Endodermal cell (in vitro differentiated cells): ENCODE measurements around the gene CTRB2. TPM values are rescaled to one million over a fixed set of nuclear protein-coding genes. Genes with fewer than 3 reads are reported as not detected.
A peak's percentile ranks its signal among the peaks of the same experiment; 100 is the strongest.

Experiments
- DNase-seq: peaks from one replicate; pipeline ENCODE4 v3.0.0-alpha.2; 2017
- H3K27ac ChIP-seq: 2 replicates; pipeline ENCODE4 v1.5.1; 2013; ENCODE audit warnings: mild to moderate bottlenecking, low read depth, low read length, moderate library complexity
- H3K27me3 ChIP-seq: 2 replicates; pipeline ENCODE4 v1.6.1; 2013; ENCODE audit warnings: mild to moderate bottlenecking, low read length, moderate library complexity; ENCODE audit not compliant: insufficient read depth, control insufficient read depth, poor library complexity, severe bottlenecking
- H3K36me3 ChIP-seq: 2 replicates; pipeline ENCODE4 v1.7.0; 2013; ENCODE audit warnings: mild to moderate bottlenecking, low read length, moderate library complexity; ENCODE audit not compliant: control insufficient read depth, insufficient read depth
- H3K4me1 ChIP-seq: one replicate; pipeline ENCODE4 v1.7.0; 2013; ENCODE audit warnings: low read length; ENCODE audit not compliant: control insufficient read depth, insufficient read depth
- H3K4me3 ChIP-seq: 2 replicates; pipeline ENCODE4 v1.5.1; 2013; ENCODE audit warnings: mild to moderate bottlenecking, low read length, moderate library complexity
- H3K9ac ChIP-seq: 2 replicates; pipeline ENCODE4 v1.6.1; 2013; ENCODE audit warnings: mild to moderate bottlenecking, low read length, moderate library complexity; ENCODE audit not compliant: poor library complexity, severe bottlenecking; ENCODE audit errors: extremely low read depth
- H3K9me3 ChIP-seq: 2 replicates; pipeline ENCODE4 v1.6.1; 2013; ENCODE audit warnings: mild to moderate bottlenecking, low read length, moderate library complexity; ENCODE audit not compliant: control insufficient read depth
- H3K27ac Mint-ChIP-seq: 2 replicates; pipeline ENCODE4 v1.8.0; 2020; ENCODE audit warnings: mixed read lengths
- H3K27me3 Mint-ChIP-seq: 2 replicates; pipeline ENCODE4 v1.8.0; 2021; ENCODE audit warnings: mild to moderate bottlenecking, mixed read lengths; ENCODE audit not compliant: insufficient read depth
- H3K36me3 Mint-ChIP-seq: 2 replicates; pipeline ENCODE4 v1.8.0; 2020; ENCODE audit warnings: low read depth, mixed read lengths
- H3K4me1 Mint-ChIP-seq: 2 replicates; pipeline ENCODE4 v1.8.0; 2020; ENCODE audit warnings: mixed read lengths
- H3K4me3 Mint-ChIP-seq: 2 replicates; pipeline ENCODE4 v1.8.0; 2020; ENCODE audit warnings: mild to moderate bottlenecking, moderate library complexity, mixed read lengths
- H3K9me3 Mint-ChIP-seq: 2 replicates; pipeline ENCODE4 v1.8.0; 2020; ENCODE audit warnings: mild to moderate bottlenecking, mixed read lengths
- CTCF ChIP-seq: fragments of 200-600 bp; sonication (generic); conservative IDR thresholded peaks from 2 replicates; pipeline ENCODE4 v1.5.0; 2021; ENCODE audit warnings: antibody characterized with exemption, mild to moderate bottlenecking
- WGBS, 2 experiments: methylation state at CpG; one replicate each; pipeline versions ENCODE4 v1.1.5 to v1.1.7; 2013; ENCODE audit warnings: missing lambda C conversion rate in 2 of 2, mixed read lengths in 1 of 2; ENCODE audit not compliant: insufficient coverage in 1 of 2, insufficient read length in 1 of 2; 5-methylcytosine and 5-hydroxymethylcytosine counted together
- total RNA-seq, 2 donors: library from RNA; stranded (reverse); fragmentation: NEBNext Ultra II Directional in 1 of 2; extraction: Animal tissue kit (Norgen Biotek cat#: 25700) in 1 of 2; gene quantifications; 2 replicates in 1 of 2; 3 replicates in 1 of 2; pipeline ENCODE4 v1.2.1, GENCODE V29; 2021

CTRB2 gene
- total RNA-seq, 2 donors from 2014 or later = not detected

- 94% methylated on average over 9 to 16 of the region's 16 CpGs for WGBS, 2 experiments
- peak overlapping the region; percentile 91 for H3K27ac Mint-ChIP-seq
Observed at GRCh38 chr16:75238853-75239541, 32.0 kb upstream of the CTRB2 start.

GRCh38 chr16:75238132-75238852 lies 31.3 kb upstream of the CTRB2 start:
- no peaks in the 10 kb centered on the region for H3K27me3 Mint-ChIP-seq
- H3K36me3 ChIP-seq = peaks cover 17% of the 10 kb centered on the region
- H3K4me3 ChIP-seq = no peak overlapping the region
- H3K9me3 ChIP-seq = no peaks in the 10 kb centered on the region
- H3K9ac ChIP-seq = no peak overlapping the region
- H3K27me3 ChIP-seq = no peaks in the 10 kb centered on the region
- H3K4me1 ChIP-seq = no peaks in the 10 kb centered on the region
- H3K9me3 Mint-ChIP-seq = no peaks in the 10 kb centered on the region
- peak overlapping the region; percentile 81 for H3K27ac ChIP-seq
- H3K27ac Mint-ChIP-seq = no peak overlapping the region
- DNase-seq = no peak
- H3K4me1 Mint-ChIP-seq = no peaks in the 10 kb centered on the region
- no peak for TF ChIP-seq CTCF
- 83 to 91% methylated on average over 8 to 25 of the region's 25 CpGs for WGBS, 2 experiments
- H3K36me3 Mint-ChIP-seq = peaks cover 53% of the 10 kb centered on the region
- H3K4me3 Mint-ChIP-seq = no peak overlapping the region

More at GRCh38 chr16:75238853-75239541, 32.0 kb upstream of the CTRB2 start:
- Mint-ChIP-seq H3K9me3 (no peaks in the 10 kb centered on the region), H3K36me3 (peaks cover 53% of the 10 kb centered on the region), H3K27me3 (no peaks in the 10 kb centered on the region), H3K4me3 (no peak overlapping the region), H3K4me1 (no peaks in the 10 kb centered on the region)
- TF ChIP-seq CTCF = peak; percentile 47
- H3K9me3 ChIP-seq = no peaks in the 10 kb centered on the region
- DNase-seq = no peak
- H3K4me3 ChIP-seq = no peak overlapping the region
- H3K36me3 ChIP-seq = peaks cover 15% of the 10 kb centered on the region
- no peak overlapping the region for H3K9ac ChIP-seq
- H3K27ac ChIP-seq = peak overlapping the region; percentile 81
- no peaks in the 10 kb centered on the region for H3K4me1 ChIP-seq
- H3K27me3 ChIP-seq = no peaks in the 10 kb centered on the region

- DNase-seq = no peak
- H3K4me3 Mint-ChIP-seq = no peak overlapping the region
- TF ChIP-seq CTCF = no peak
- peaks cover 54% of the 10 kb centered on the region for H3K36me3 Mint-ChIP-seq
- H3K27ac Mint-ChIP-seq = no peak overlapping the region
- peaks cover 25% of the 10 kb centered on the region for H3K36me3 ChIP-seq
- H3K4me3 ChIP-seq = no peak overlapping the region
- no peaks in the 10 kb centered on the region for H3K4me1 Mint-ChIP-seq
- no peaks in the 10 kb centered on the region for H3K27me3 ChIP-seq
- H3K27me3 Mint-ChIP-seq = no peaks in the 10 kb centered on the region
- H3K9ac ChIP-seq = no peak overlapping the region
- no peaks in the 10 kb centered on the region for H3K9me3 ChIP-seq
- WGBS, 2 experiments = 96 to 99% methylated on average over 8 to 18 of the region's 18 CpGs
- no peaks in the 10 kb centered on the region for H3K9me3 Mint-ChIP-seq
- peak overlapping the region; percentile 81 for H3K27ac ChIP-seq
- H3K4me1 ChIP-seq = no peaks in the 10 kb centered on the region
Observed at GRCh38 chr16:75237398-75238131, 30.6 kb upstream of the CTRB2 start.
